GM12878 (cell line): ENCODE results near the gene COL6A6. TPM values are rescaled to one million over a fixed set of nuclear protein-coding genes. Genes with fewer than 3 reads are reported as not detected.

Experiments used
- ATAC-seq: fragments of 200-7000 bp; cut with Tn5 transposase; 3 replicates; pipeline ENCODE4 v1.9.1; 2020; ENCODE audit warnings: mild to moderate bottlenecking, moderate library complexity
- BruUV-seq: library from RNA; stranded (reverse); fragments of 400-500 nt; replicated peaks from 2 replicates; lab custom pipeline; 2021; lab: Mats Ljungman, UMichigan
- CTCF ChIA-PET: fragments of 300-600 bp; sonication (Branson Sonifier 250); formaldehyde crosslinking; extraction: SDS; loops from one replicate; lab custom pipeline; 2021; ENCODE audit warnings: inconsistent platforms; lab: Yijun Ruan, JAX
- POLR2A ChIA-PET: fragments of 350-600 bp; formaldehyde crosslinking; extraction: SDS; loops from one replicate; lab custom pipeline; 2021; ENCODE audit warnings: inconsistent platforms; lab: Charles Lee
- RAD21 ChIA-PET: fragments of 300-600 bp; sonication (Branson Sonifier 250); formaldehyde crosslinking; loops from one replicate; lab custom pipeline; 2023; ENCODE audit warnings: antibody characterized with exemption; ENCODE audit not compliant: unreplicated experiment; lab: Charles Lee
- SMC1A ChIA-PET: fragments of 300-600 bp; sonication (Branson Sonifier 250); formaldehyde crosslinking; loops from one replicate; lab custom pipeline; 2023; ENCODE audit not compliant: unreplicated experiment, uncharacterized antibody; lab: Charles Lee
- DNase-seq: peaks from one replicate; pipeline ENCODE4 v3.0.0-alpha.2; 2011; ENCODE audit warnings: low read depth, low spot score
- FAIRE-seq: peaks from 3 replicates; lab custom pipeline; 2011; peaks lifted over from hg19 to GRCh38; lab: Jason Lieb, UNC
- H2AFZ ChIP-seq: 2 replicates; pipeline ENCODE4 v1.6.0; 2011; ENCODE audit warnings: low read depth, low read length, control low read depth; ENCODE audit not compliant: control insufficient read depth
- H3K27ac ChIP-seq: 2 replicates; pipeline ENCODE4 v1.5.1; 2011; ENCODE audit warnings: control low read depth; ENCODE audit not compliant: control insufficient read depth, insufficient read depth
- H3K27me3 ChIP-seq, 2 experiments: replicated peaks in 1 of 2; 2 replicates each; pipeline versions ENCODE4 v1.6.0 to v1.6.1; 2011; ENCODE audit warnings: low read length in 1 of 2; ENCODE audit not compliant: control insufficient read depth in 2 of 2, insufficient read depth in 2 of 2
- H3K36me3 ChIP-seq, 2 experiments: 2 replicates each; pipeline ENCODE4 v1.5.1; 2011; ENCODE audit warnings: low read length in 1 of 2; ENCODE audit not compliant: control insufficient read depth in 2 of 2, insufficient read depth in 2 of 2
- H3K4me1 ChIP-seq: 2 replicates; pipeline ENCODE4 v1.6.1; 2011; ENCODE audit warnings: mild to moderate bottlenecking, low read length, moderate library complexity, mixed read lengths; ENCODE audit not compliant: control insufficient read depth, insufficient read depth
- H3K4me2 ChIP-seq: 2 replicates; pipeline ENCODE4 v1.6.0; 2011; ENCODE audit warnings: control low read depth; ENCODE audit not compliant: control insufficient read depth, insufficient read depth
- H3K4me3 ChIP-seq: fragments of 200-600 bp; sonication (generic); 2 replicates; pipeline ENCODE4 v1.5.1; 2016
- H3K79me2 ChIP-seq: 2 replicates; pipeline ENCODE4 v1.6.0; 2011; ENCODE audit warnings: low read length; ENCODE audit not compliant: control insufficient read depth, insufficient read depth
- H3K9ac ChIP-seq: 2 replicates; pipeline ENCODE4 v1.8.0; 2011; ENCODE audit warnings: low read length, control low read depth, mixed read lengths; ENCODE audit not compliant: control insufficient read depth, insufficient read depth
- H3K9me3 ChIP-seq: replicated peaks from 3 replicates; pipeline ENCODE4 v1.5.1; 2011; ENCODE audit warnings: mild to moderate bottlenecking, low read length; ENCODE audit not compliant: control insufficient read depth, insufficient read depth
- H4K20me1 ChIP-seq: 2 replicates; pipeline ENCODE4 v1.6.0; 2011; ENCODE audit not compliant: control insufficient read depth, insufficient read depth
- IKZF1 ChIP-seq: fragments of 450-650 bp; conservative IDR thresholded peaks from 2 replicates; pipeline ENCODE4 v1.6.1; 2017; ENCODE audit warnings: antibody characterized with exemption, mild to moderate bottlenecking
- IRF4 ChIP-seq: IDR thresholded peaks from 2 replicates; pipeline ENCODE4 v1.6.1; 2011; ENCODE audit warnings: low read depth, low read length
- MYC ChIP-seq: IDR thresholded peaks from 2 replicates; pipeline ENCODE4 v1.6.1; 2011; ENCODE audit warnings: mild to moderate bottlenecking, low read length, moderate library complexity, inconsistent platforms; ENCODE audit not compliant: insufficient read depth, insufficient replicate concordance, insufficient read length, severe bottlenecking
- NBN ChIP-seq: fragments of 450-650 bp; IDR thresholded peaks from 2 replicates; pipeline ENCODE4 v1.6.1; 2016
- NRF1 ChIP-seq: conservative IDR thresholded peaks from 2 replicates; pipeline ENCODE4 v1.6.1; 2011; ENCODE audit warnings: mild to moderate bottlenecking, low read depth, low read length, improper control_type of control experiment
- RFX5 ChIP-seq: IDR thresholded peaks from 2 replicates; pipeline ENCODE4 v1.6.1; 2011; ENCODE audit warnings: low read depth, low read length, improper control_type of control experiment
- SP1 ChIP-seq: IDR thresholded peaks from one replicate; pipeline ENCODE4 v1.6.1; 2011; ENCODE audit warnings: low read depth, low read length
- SRF ChIP-seq, 2 experiments: IDR thresholded peaks; 2 replicates each; pipeline ENCODE4 v1.6.1; 2011; ENCODE audit warnings: low read depth in 2 of 2, low read length in 2 of 2, mild to moderate bottlenecking in 1 of 2, moderate library complexity in 1 of 2
- ZNF274 ChIP-seq: IDR thresholded peaks from one replicate; pipeline ENCODE4 v1.8.0; 2011; ENCODE audit not compliant: insufficient read length, insufficient read depth
- WGBS: methylation state at CpG from one replicate; pipeline ENCODE4 v1.1.6; 2016; ENCODE audit warnings: low lambda C conversion rate; ENCODE audit not compliant: insufficient replicate concordance, insufficient coverage; ENCODE audit errors: missing lambda C conversion rate; 5-methylcytosine and 5-hydroxymethylcytosine counted together
- in situ Hi-C: fragments of 300-500 bp; cut with MboI; formaldehyde crosslinking; loops from 9 replicates; pipeline ENCODE4 v1.14.3; 2018; ENCODE audit warnings: mixed read lengths
- intact Hi-C: fragments of 100-400 bp; cut with micrococcal nuclease; formaldehyde crosslinking; loops from one replicate; pipeline ENCODE4 v1.14.2; 2022; ENCODE audit not compliant: unreplicated experiment
- polyA plus RNA-seq, 11 experiments: library from polyadenylated mRNA; depleted of rRNA in 4 of 11; unstranded in 6 of 11; stranded (reverse) in 5 of 11; fragments of >200 nt; fragmentation: Nextera tagmentation in 4 of 11; fragmentation: Illumina TruSeq in 1 of 11; extraction: Ambion mirVana in 4 of 11; extraction: Trizol in 1 of 11; gene quantifications; 1 replicate in 1 of 11; 2 replicates in 10 of 11; pipeline versions ENCODE4 v1.2.1 to v1.2.3, GENCODE V29; 2011 to 2016; ENCODE audit warnings: inconsistent platforms in 2 of 11, missing spikeins in 2 of 11, low read depth in 1 of 11
- total RNA-seq, 4 experiments: library from RNA; depleted of rRNA in 3 of 4; stranded (reverse); fragments of >200 nt in 3 of 4; fragmentation: Illumina TruSeq in 1 of 4; extraction: Trizol in 1 of 4; gene quantifications; 2 replicates each; pipeline versions ENCODE4 v1.2.1 to v1.2.3, GENCODE V29; 2013 to 2021
- TF ChIP-seq, protein P1 (sequence below): IDR thresholded peaks from 2 replicates; pipeline ENCODE4 v1.6.1; 2012; ENCODE audit warnings: low read length, inconsistent platforms

COL6A6 gene
- total and polyA plus RNA-seq, 10 of the 15 experiments (the other 5 are each of a cell fraction or from before 2014, with no cell fraction given), result 0.01 to 0.02 TPM; not detected in 8

DNA sequence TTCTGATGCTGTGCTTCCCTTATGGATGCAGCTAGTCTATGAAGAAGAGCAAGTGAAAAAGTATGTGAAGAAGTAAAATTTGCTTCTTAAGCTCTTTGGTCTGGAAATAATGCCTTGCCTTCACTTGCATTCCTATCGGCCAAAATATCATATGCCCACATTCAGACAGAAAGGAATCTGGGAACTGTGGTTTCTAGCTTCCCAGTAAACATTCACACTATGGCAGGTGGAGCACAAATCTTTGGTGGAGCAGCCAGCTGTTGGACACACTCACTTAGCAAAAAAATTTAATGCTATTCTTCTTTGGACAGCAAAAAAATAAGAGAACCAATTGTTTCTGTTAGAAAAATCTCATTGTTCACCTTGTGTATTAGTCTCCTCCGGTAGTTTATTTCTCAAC is 12.3 kb upstream of the COL6A6 start:
- 7% methylated on average over 2 of the region's 2 CpGs for WGBS
- ChIA-PET SMC1A (no interaction called here), CTCF (no interaction called here), RAD21 (no interaction called here), POLR2A (no interaction called here)
- H3K9me3 ChIP-seq, result no peaks in the 10 kb centered on the region
- H3K4me1 ChIP-seq, result no peaks in the 10 kb centered on the region
- no peak overlapping the region for H3K27ac ChIP-seq
- no peak for FAIRE-seq
- TF ChIP-seq, protein P1, sequence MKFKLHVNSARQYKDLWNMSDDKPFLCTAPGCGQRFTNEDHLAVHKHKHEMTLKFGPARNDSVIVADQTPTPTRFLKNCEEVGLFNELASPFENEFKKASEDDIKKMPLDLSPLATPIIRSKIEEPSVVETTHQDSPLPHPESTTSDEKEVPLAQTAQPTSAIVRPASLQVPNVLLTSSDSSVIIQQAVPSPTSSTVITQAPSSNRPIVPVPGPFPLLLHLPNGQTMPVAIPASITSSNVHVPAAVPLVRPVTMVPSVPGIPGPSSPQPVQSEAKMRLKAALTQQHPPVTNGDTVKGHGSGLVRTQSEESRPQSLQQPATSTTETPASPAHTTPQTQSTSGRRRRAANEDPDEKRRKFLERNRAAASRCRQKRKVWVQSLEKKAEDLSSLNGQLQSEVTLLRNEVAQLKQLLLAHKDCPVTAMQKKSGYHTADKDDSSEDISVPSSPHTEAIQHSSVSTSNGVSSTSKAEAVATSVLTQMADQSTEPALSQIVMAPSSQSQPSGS, result no peak
- TF ChIP-seq NRF1, result no peak
- no peak for TF ChIP-seq NBN
- TF ChIP-seq IKZF1, result no peak
- TF ChIP-seq ZNF274, result no peak
- no peak for TF ChIP-seq IRF4
- TF ChIP-seq SP1, result no peak
- no peak for TF ChIP-seq MYC
- no peak for TF ChIP-seq SRF (IDR thresholded peaks at IDR 0.05; ENCODE audit: low read depth in 2 of 2, low read length in 2 of 2)
- no peak for TF ChIP-seq RFX5
- TF ChIP-seq, all 136 proteins: peak for 0
- in situ Hi-C loops (no loop called here), intact Hi-C loops (no loop called here)
- no peak for DNase-seq
- H2AFZ ChIP-seq, result no peak overlapping the region
- ATAC-seq, result no peak
- BruUV-seq, result no TSS peak
- no peaks in the 10 kb centered on the region; a peak in 1 of 4 replicates for H3K27me3 ChIP-seq
- no peaks in the 10 kb centered on the region for H4K20me1 ChIP-seq
- H3K36me3 ChIP-seq, result no peaks in the 10 kb centered on the region
- no peak overlapping the region for H3K4me3 ChIP-seq
- H3K9ac ChIP-seq, result no peak overlapping the region
- no peak overlapping the region for H3K4me2 ChIP-seq
- H3K79me2 ChIP-seq, result no peaks in the 10 kb centered on the region
